DND-41 (cell line): ENCODE results near the gene KBTBD4.

ENCODE experiments used
- EZH2 ChIP-seq: IDR thresholded peaks from 3 replicates; pipeline ENCODE4 v1.6.1; 2012; ENCODE audit warnings: borderline replicate concordance, low read depth, mild to moderate bottlenecking, moderate library complexity, low read length, inconsistent platforms; ENCODE audit not compliant: severe bottlenecking
- TF ChIP-seq, protein P1 (sequence below): IDR thresholded peaks from 2 replicates; pipeline ENCODE4 v1.5.1; 2012; ENCODE audit warnings: borderline replicate concordance, low read length, moderate library complexity, mild to moderate bottlenecking; ENCODE audit not compliant: poor library complexity, severe bottlenecking; ENCODE audit errors: extremely low read depth

DNA sequence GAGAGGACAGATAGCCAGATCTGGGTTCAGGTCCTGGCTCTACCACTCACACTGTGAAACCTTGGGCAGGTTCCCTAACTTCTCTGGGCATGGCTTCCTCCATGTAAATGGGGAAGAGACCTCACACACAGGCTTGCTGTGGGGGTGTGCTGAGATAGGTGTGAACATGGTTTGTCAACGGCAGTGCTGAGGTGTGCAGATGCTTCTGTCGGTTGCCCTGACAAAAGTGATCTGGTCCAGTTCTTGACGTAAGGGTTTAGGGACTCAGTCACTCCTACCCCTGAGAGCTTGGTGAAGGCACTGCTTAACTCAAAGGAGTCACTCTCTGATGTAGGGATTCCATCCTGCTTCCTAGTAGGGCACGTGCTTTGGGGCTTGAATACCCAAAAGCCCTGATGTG lies 13.5 kb upstream of the KBTBD4 start:
- TF ChIP-seq, protein P1, sequence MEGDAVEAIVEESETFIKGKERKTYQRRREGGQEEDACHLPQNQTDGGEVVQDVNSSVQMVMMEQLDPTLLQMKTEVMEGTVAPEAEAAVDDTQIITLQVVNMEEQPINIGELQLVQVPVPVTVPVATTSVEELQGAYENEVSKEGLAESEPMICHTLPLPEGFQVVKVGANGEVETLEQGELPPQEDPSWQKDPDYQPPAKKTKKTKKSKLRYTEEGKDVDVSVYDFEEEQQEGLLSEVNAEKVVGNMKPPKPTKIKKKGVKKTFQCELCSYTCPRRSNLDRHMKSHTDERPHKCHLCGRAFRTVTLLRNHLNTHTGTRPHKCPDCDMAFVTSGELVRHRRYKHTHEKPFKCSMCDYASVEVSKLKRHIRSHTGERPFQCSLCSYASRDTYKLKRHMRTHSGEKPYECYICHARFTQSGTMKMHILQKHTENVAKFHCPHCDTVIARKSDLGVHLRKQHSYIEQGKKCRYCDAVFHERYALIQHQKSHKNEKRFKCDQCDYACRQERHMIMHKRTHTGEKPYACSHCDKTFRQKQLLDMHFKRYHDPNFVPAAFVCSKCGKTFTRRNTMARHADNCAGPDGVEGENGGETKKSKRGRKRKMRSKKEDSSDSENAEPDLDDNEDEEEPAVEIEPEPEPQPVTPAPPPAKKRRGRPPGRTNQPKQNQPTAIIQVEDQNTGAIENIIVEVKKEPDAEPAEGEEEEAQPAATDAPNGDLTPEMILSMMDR: no peak
- TF ChIP-seq EZH2: no peak
